Measurements from ENCODE around the gene KCNE5. TPM values are rescaled to one million over a fixed set of nuclear protein-coding genes. Genes with fewer than 3 reads are reported as not detected.

The KCNE5 gene
- polyA plus RNA-seq, 3 donors: 0.12 to 0.39 (median 0.15) TPM

GRCh38 chrX:109629310-109629709 is 4.3 kb upstream of the KCNE5 start:
- intact Hi-C loops (cut with micrococcal nuclease): no loop called here
- Histone ChIP-seq H4K20me1 (ENCODE audit: insufficient read depth, low read length) (no peaks in the 10 kb centered on the region), H2AFZ (ENCODE audit: insufficient read depth, low read depth, low read length, poor library complexity, severe bottlenecking) (no peak overlapping the region), H3K4me3 (replicated peaks in 1 of 3; ENCODE audit: low read depth in 2 of 3, low read length in 3 of 3) (no peak overlapping the region), H3K9me3 (replicated peaks in 1 of 2; ENCODE audit: control insufficient read depth in 1 of 2, insufficient read depth in 1 of 2, low read length in 2 of 2) (no peaks in the 10 kb centered on the region), H3K36me3 (replicated peaks in 1 of 2; ENCODE audit: control insufficient read depth in 1 of 2, insufficient read depth in 2 of 2, low read length in 2 of 2) (no peaks in the 10 kb centered on the region), H3K27me3 (ENCODE audit: control insufficient read depth in 2 of 2, insufficient read depth in 2 of 2, low read length in 2 of 2) (no peaks in the 10 kb centered on the region), H3K4me1 (ENCODE audit: control insufficient read depth in 1 of 2, insufficient read depth in 2 of 2, low read length in 2 of 2) (peaks cover 4 to 10% of the 10 kb centered on the region in 2 donors), H3K4me2 (replicated peaks; ENCODE audit: extremely low read depth, low read length, poor library complexity, severe bottlenecking) (no peak overlapping the region), H3K9ac (ENCODE audit: insufficient read depth, low read length, poor library complexity, severe bottlenecking) (no peak overlapping the region), H3K27ac (ENCODE audit: low read depth in 1 of 2, low read length in 2 of 2) (no peak overlapping the region), H3K79me2 (ENCODE audit: insufficient read depth, low read length) (no peaks in the 10 kb centered on the region)
- H3K27ac Mint-ChIP-seq: no peak overlapping the region
- peaks cover 0 to 3% (median under 1%) of the 10 kb centered on the region in 7 donors for H3K9me3 Mint-ChIP-seq
- WGBS (ENCODE audit: insufficient coverage): no CpG with 5 or more reads among the region's 3 CpGs
- TF ChIP-seq CTCF (IDR thresholded peaks at IDR 0.05): no peak
- no peak for DNase-seq
- peaks cover 0 to 10% (median 0%) of the 10 kb centered on the region in 3 donors for H3K27me3 Mint-ChIP-seq (ENCODE audit: low read depth in 3 of 3)
- H3K4me3 Mint-ChIP-seq: no peak overlapping the region
- H3K36me3 Mint-ChIP-seq: peaks cover 0 to 5% of the 10 kb centered on the region in 2 donors
- H3K4me1 Mint-ChIP-seq: peaks cover 14% of the 10 kb centered on the region

- no peak for TF ChIP-seq CTCF (IDR thresholded peaks at IDR 0.05)
- H3K4me3 Mint-ChIP-seq: no peak overlapping the region
- H3K9me3 Mint-ChIP-seq: peaks cover 0 to 3% (median 1%) of the 10 kb centered on the region in 7 donors
- Histone ChIP-seq H3K27ac (ENCODE audit: low read depth in 1 of 2, low read length in 2 of 2) (no peak overlapping the region), H3K9me3 (replicated peaks in 1 of 2; ENCODE audit: control insufficient read depth in 1 of 2, insufficient read depth in 1 of 2, low read length in 2 of 2) (no peaks in the 10 kb centered on the region), H3K4me1 (ENCODE audit: control insufficient read depth in 1 of 2, insufficient read depth in 2 of 2, low read length in 2 of 2) (peaks cover 8 to 9% of the 10 kb centered on the region in 2 donors), H3K4me2 (replicated peaks; ENCODE audit: extremely low read depth, low read length, poor library complexity, severe bottlenecking) (no peak overlapping the region), H3K27me3 (ENCODE audit: control insufficient read depth in 2 of 2, insufficient read depth in 2 of 2, low read length in 2 of 2) (no peaks in the 10 kb centered on the region), H3K4me3 (replicated peaks in 1 of 3; ENCODE audit: low read depth in 2 of 3, low read length in 3 of 3) (no peak overlapping the region), H4K20me1 (ENCODE audit: insufficient read depth, low read length) (no peaks in the 10 kb centered on the region), H2AFZ (ENCODE audit: insufficient read depth, low read depth, low read length, poor library complexity, severe bottlenecking) (no peak overlapping the region), H3K36me3 (replicated peaks in 1 of 2; ENCODE audit: control insufficient read depth in 1 of 2, insufficient read depth in 2 of 2, low read length in 2 of 2) (no peaks in the 10 kb centered on the region), H3K79me2 (ENCODE audit: insufficient read depth, low read length) (no peaks in the 10 kb centered on the region), H3K9ac (ENCODE audit: insufficient read depth, low read length, poor library complexity, severe bottlenecking) (no peak overlapping the region)
- no CpG with 5 or more reads among the region's 4 CpGs for WGBS (ENCODE audit: insufficient coverage)
- intact Hi-C loops (cut with micrococcal nuclease): no loop called here
- peaks cover 0 to 5% of the 10 kb centered on the region in 2 donors for H3K36me3 Mint-ChIP-seq
- H3K27me3 Mint-ChIP-seq (ENCODE audit: low read depth in 3 of 3): peaks cover 0 to 18% (median 0%) of the 10 kb centered on the region in 3 donors
- DNase-seq: no peak
- H3K4me1 Mint-ChIP-seq: peaks cover 20% of the 10 kb centered on the region
- peak overlapping the region in 1 of 7 donors; percentile 14 for H3K27ac Mint-ChIP-seq
Observed at GRCh38 chrX:109626637-109627036, 1.7 kb upstream of the KCNE5 start.

Data from CD14-positive monocyte (primary cell).